RWPE1 (cell line): ENCODE measurements around the gene EME1.

Experiments used
- CTCF ChIA-PET: fragments of 350-600 bp; sonication (Branson Sonifier 250); formaldehyde crosslinking; extraction: SDS; loops from one replicate; lab custom pipeline; 2021; lab: Yijun Ruan, JAX
- POLR2A ChIA-PET: fragments of 400-600 bp; formaldehyde crosslinking; extraction: SDS; loops from one replicate; lab custom pipeline; 2020; ENCODE audit warnings: antibody characterized with exemption; ENCODE audit not compliant: low non-redundant PET; lab: Yijun Ruan, JAX
- DNase-seq: peaks from one replicate; pipeline ENCODE4 v3.0.0; 2012; ENCODE audit warnings: low spot score
- H3K27ac ChIP-seq: fragments of 450-650 bp; 2 replicates; pipeline ENCODE4 v1.5.1; 2017
- TF ChIP-seq, protein P1 (sequence below): fragments of 450-650 bp; conservative IDR thresholded peaks from 2 replicates; pipeline ENCODE4 v1.5.1; 2017; ENCODE audit warnings: low read depth, mild to moderate bottlenecking

The EME1 gene

GRCh38 chr17:50339381-50339780 lies 33.6 kb upstream of the EME1 start:
- ChIA-PET POLR2A (no interaction called here), CTCF (no interaction called here)
- TF ChIP-seq, protein P1, sequence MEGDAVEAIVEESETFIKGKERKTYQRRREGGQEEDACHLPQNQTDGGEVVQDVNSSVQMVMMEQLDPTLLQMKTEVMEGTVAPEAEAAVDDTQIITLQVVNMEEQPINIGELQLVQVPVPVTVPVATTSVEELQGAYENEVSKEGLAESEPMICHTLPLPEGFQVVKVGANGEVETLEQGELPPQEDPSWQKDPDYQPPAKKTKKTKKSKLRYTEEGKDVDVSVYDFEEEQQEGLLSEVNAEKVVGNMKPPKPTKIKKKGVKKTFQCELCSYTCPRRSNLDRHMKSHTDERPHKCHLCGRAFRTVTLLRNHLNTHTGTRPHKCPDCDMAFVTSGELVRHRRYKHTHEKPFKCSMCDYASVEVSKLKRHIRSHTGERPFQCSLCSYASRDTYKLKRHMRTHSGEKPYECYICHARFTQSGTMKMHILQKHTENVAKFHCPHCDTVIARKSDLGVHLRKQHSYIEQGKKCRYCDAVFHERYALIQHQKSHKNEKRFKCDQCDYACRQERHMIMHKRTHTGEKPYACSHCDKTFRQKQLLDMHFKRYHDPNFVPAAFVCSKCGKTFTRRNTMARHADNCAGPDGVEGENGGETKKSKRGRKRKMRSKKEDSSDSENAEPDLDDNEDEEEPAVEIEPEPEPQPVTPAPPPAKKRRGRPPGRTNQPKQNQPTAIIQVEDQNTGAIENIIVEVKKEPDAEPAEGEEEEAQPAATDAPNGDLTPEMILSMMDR, result no peak
- no peak overlapping the region for H3K27ac ChIP-seq
- no peak for DNase-seq

- POLR2A ChIA-PET, result interaction anchor here (0.7 to 1.5 kb wide), 3 partner anchors 25 to 145 kb away, joined by 3 to 5 read pairs (median 5); no protein-coding TSS in a partner anchor
- no peak for DNase-seq
- CTCF ChIA-PET, result interaction anchor here (0.6 to 1.0 kb wide), 3 partner anchors 47 to 176 kb away, joined by 3 to 4 read pairs (median 3); no protein-coding TSS in a partner anchor
- H3K27ac ChIP-seq, result no peak overlapping the region
- TF ChIP-seq, protein P1, result no peak
These were observed 28.2 kb upstream of the EME1 start for GRCh38 chr17:50344731-50345365.

GRCh38 chr17:50345432-50346312 lies 27.4 kb upstream of the EME1 start, which contains the start of gene XYLT2:
Gene XYLT2, plus strand, starts transcription at chr17:50346126. Its CDS starts 15 bp downstream, at chr17:50346141.
- peak within 1 kb of the TSS; percentile 81 for H3K27ac ChIP-seq
- DNase-seq, result peak; percentile 95
- ChIA-PET CTCF (interaction anchor here (1.0 kb wide), 1 partner anchor 49 kb away, joined by 3 read pairs; no protein-coding TSS in a partner anchor), POLR2A (interaction anchor here (1.5 kb wide), 1 partner anchor 54 kb away, joined by 3 read pairs; no protein-coding TSS in a partner anchor)
- TF ChIP-seq, protein P1, result no peak

GRCh38 chr17:50346313-50347116 lies 26.5 kb upstream of the EME1 start:
- ChIA-PET POLR2A (interaction anchor here (1.5 kb wide), 1 partner anchor 55 kb away, joined by 3 read pairs; no protein-coding TSS in a partner anchor), CTCF (interaction anchor here (0.8 to 1.1 kb wide), 3 partner anchors 49 to 145 kb away, joined by 3 to 4 read pairs (median 3); partner anchors contain the start of gene COL1A1)
- DNase-seq, result peak; percentile 35
- peak overlapping the region; percentile 81 for H3K27ac ChIP-seq
- TF ChIP-seq, protein P1, result no peak

GRCh38 chr17:50347117-50347893 lies 25.7 kb upstream of the EME1 start:
- CTCF ChIA-PET, result interaction anchor here (0.7 to 1.1 kb wide), 4 partner anchors 49 to 279 kb away, joined by 3 to 4 read pairs (median 4); partner anchors contain the start of gene COL1A1
- H3K27ac ChIP-seq, result peak overlapping the region; percentile 81
- TF ChIP-seq, protein P1, result no peak
- POLR2A ChIA-PET, result interaction anchor here (0.7 kb wide), 1 partner anchor 14 kb away, joined by 4 read pairs; no protein-coding TSS in a partner anchor
- DNase-seq, result no peak
